Measurements from ENCODE around the gene CD19.
"Not testable (repeated sequence)": the region's sequence is repeated elsewhere in the genome, so short reads cannot be mapped to it uniquely, and the experiment has no call there.

CD19 gene

GRCh38 chr16:28935924-28936783 is 4.4 kb downstream of the CD19 start:
- peak; percentile 28 to 30 for DNase-seq (ENCODE audit: low read depth in 2 of 2)

DNA sequence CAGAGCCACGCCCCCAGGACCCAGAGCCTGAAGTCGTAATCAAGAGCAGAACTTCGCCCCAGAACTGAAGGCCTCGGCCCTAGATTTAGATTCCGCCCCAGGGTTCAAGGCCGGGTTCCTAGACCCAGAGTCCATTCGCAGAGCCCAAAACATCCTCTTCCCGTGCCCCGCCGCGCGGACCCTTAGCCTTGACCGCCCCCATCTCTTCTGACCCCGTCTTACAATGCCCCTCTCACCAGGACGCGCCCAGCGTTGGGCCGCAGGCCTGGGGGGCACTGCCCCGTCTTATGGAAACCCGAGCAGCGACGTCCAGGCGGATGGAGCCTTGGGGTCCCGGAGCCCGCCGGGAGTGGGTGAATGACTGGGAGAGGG is 5.0 kb downstream of the CD19 start:
- no peak for DNase-seq (ENCODE audit: low read depth in 2 of 2)

- DNase-seq (ENCODE audit: low read depth in 2 of 2): no peak
Observed at GRCh38 chr16:28937222-28937876, 5.6 kb downstream of the CD19 start.

- no peak for DNase-seq (ENCODE audit: low read depth in 2 of 2)
Observed at GRCh38 chr16:28938721-28939120, 7.0 kb downstream of the CD19 start.

GRCh38 chr16:28939825-28940224 is 8.1 kb downstream of the CD19 start:
- DNase-seq (ENCODE audit: low read depth in 2 of 2): not testable (repeated sequence)

GRCh38 chr16:28943281-28943680 is 11.5 kb downstream of the CD19 start:
- DNase-seq (ENCODE audit: low read depth in 2 of 2): no peak

GRCh38 chr16:28946681-28947080 is 14.9 kb downstream of the CD19 start:
- DNase-seq (ENCODE audit: low read depth in 2 of 2): no peak

- DNase-seq (ENCODE audit: low read depth in 2 of 2): peak; percentile 100
Observed at GRCh38 chr16:28950648-28951409, 19.1 kb downstream of the CD19 start, which contains the start of gene NFATC2IP. NFATC2IP (plus strand) TSS chr16:28950937; CDS start chr16:28951012, 75 bp downstream.

- DNase-seq (ENCODE audit: low read depth in 2 of 2): no peak
Observed at GRCh38 chr16:28951410-28951943, 19.7 kb downstream of the CD19 start.

- DNase-seq (ENCODE audit: low read depth in 2 of 2): no peak
Observed at GRCh38 chr16:28958216-28958615, 26.4 kb downstream of the CD19 start.

DNA sequence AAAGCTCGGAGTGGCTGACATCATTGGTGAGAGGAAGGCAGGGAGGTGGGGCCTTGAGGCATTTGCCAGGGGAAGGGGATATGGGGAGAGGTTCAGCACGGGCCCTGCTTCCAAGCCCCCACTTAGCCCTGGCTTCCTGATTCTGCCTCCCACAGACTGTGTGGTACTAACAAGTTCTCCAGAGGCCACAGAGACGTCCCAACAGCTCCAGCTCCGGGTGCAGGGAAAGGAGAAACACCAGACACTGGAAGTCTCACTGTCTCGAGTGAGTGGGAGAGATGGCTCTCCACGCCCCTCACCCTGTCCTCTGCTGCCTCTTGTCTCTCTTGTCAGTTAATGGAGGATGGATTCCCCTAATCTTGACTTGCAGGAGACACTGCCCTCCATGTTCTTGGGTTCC is 27.1 kb downstream of the CD19 start:
- DNase-seq (ENCODE audit: low read depth in 2 of 2): no peak

- no peak for DNase-seq (ENCODE audit: low read depth in 2 of 2)
Observed at GRCh38 chr16:28964072-28964471, 32.3 kb downstream of the CD19 start.

DNA sequence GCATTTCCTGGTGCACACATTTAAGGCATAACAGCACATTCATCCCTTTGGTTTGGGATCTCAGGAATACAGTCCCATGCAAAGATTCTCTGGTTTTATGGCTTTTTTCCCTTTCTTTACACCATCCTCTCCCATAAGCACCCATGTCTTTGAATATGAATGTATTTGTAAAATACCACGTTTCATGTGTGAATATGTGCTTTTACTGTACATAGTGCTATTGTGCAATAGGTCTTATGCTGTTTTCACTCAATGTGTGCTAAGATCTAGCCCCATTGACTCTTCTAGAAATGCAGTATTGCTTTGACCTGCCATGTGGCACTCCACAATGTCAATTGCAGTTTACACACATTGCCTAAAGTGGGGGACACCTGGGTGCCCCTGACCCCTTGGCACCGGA is 32.7 kb downstream of the CD19 start:
- no peak for DNase-seq (ENCODE audit: low read depth in 2 of 2)

- DNase-seq (ENCODE audit: low read depth in 2 of 2): no peak
Observed at GRCh38 chr16:28967156-28967555, 35.4 kb downstream of the CD19 start.

DNA sequence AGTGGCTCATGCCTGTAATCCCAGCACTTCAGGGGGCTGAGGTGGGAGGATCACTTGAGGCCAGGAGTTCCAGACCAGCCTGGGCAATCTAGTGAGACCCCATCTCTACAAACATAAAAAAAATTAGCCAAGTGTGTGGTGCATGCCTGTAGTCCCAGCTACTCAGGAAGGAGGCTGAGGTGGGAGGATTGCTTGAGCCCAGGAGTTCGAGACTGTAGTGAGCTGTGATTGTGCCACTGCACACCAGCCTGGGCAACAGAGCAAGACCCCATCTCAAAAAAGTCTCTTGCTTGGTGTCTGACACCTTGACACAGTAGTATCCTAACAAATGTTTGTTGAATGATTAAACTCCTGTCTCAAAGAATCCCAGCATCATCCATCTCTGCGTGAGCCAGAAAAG is 37.9 kb downstream of the CD19 start:
- not testable (repeated sequence) for DNase-seq (ENCODE audit: low read depth in 2 of 2)

DNA sequence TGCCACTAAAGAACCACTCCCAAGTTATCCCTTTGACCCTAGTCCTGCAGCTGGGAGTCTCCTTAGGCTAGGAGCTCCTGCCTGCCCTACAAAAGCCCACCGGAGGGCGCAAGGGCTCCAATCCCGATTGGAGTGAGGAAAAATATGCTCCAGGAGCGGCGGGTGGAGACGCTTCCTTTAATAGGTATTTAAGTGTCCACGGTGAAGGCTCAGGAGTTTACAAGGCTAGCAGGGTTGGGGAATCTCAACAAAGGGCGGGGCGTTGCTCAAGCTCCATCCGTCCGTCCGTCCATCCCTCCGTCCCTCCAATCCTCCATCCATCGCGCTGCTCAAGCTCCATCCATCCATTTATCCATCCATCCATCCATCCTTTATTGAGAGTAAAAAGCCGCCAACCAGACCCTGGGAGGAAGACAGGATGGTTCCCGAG is 42.3 kb downstream of the CD19 start:
- peak; percentile 21 to 24 for DNase-seq (ENCODE audit: low read depth in 2 of 2)

- DNase-seq (ENCODE audit: low read depth in 2 of 2): peak; percentile 85 to 87
Observed at GRCh38 chr16:28974437-28975157, 42.8 kb downstream of the CD19 start, which contains the start of gene SPNS1. SPNS1 (plus strand) TSS chr16:28974778; CDS start chr16:28975152, 374 bp downstream.

DNA sequence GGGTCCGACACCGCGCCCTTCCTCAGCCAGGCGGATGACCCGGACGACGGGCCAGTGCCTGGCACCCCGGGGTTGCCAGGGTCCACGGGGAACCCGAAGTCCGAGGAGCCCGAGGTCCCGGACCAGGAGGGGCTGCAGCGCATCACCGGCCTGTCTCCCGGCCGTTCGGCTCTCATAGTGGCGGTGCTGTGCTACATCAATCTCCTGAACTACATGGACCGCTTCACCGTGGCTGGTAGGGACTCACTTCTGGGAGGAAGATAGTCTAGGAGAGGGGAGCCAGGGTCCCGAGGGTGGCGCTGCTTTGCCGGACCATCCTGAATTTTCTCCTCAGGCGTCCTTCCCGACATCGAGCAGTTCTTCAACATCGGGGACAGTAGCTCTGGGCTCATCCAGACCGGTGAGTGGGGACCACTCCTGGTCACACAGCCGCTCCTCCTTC is 43.4 kb downstream of the CD19 start:
- DNase-seq (ENCODE audit: low read depth in 2 of 2): no peak

DNA sequence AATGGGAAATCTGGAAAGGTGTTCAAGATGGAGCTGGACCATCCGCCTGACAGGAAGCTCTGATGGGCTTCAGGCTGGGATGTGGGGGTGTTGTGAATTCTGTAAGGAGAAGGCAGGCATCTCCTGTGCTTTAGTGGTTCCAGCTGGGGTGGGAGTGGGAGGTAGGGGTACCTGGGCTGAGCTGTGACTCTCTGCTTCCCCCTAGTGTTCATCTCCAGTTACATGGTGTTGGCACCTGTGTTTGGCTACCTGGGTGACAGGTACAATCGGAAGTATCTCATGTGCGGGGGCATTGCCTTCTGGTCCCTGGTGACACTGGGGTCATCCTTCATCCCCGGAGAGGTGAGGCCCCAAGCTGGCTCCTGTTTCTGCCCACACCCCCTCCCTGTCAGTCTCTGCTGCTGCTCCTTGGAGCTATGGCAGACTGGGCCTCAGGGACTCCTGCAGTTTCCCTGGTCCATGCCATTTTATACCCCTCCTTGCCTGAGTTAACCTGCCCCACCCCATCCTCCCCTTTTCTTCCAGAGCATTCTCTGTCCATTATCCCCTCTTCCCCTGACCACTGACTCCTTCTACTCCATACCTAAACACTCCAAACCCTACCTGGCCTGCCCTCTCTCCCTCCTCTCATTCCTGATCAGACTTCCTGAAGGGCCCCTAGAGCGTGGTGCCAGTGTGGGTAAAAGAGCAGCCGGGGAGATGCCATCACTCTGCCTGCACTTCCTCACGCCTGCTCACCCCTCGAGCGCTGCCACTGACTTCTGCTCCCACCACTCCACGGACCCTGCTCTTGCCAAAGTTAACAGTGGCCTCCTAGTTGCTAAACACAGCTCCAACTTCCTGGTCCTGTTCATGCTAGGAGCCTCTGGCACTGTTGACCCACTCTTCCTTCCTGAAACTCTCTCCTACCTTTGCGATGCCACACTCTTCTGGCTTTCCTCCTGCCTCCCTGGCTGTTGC is 46.2 kb downstream of the CD19 start:
- no peak for DNase-seq (ENCODE audit: low read depth in 2 of 2)

- DNase-seq (ENCODE audit: low read depth in 2 of 2): not testable (repeated sequence)
Observed at GRCh38 chr16:28980330-28980729, 48.6 kb downstream of the CD19 start.

All from fibroblast of skin of left biceps (primary cell).